Pancreas (tissue), 10 donors: ENCODE results near the gene STT3B. TPM values are rescaled to one million over a fixed set of nuclear protein-coding genes. Genes with fewer than 3 reads are reported as not detected.

ENCODE experiments used
- ATAC-seq, 4 donors: fragments of 200-7000 bp; cut with Tn5 transposase; one replicate each; pipeline versions ENCODE4 v1.8.0 to v1.9.1; 2020; ENCODE audit warnings: mild to moderate bottlenecking in 4 of 4, moderate library complexity in 4 of 4
- DNase-seq, 6 donors: peaks; one replicate each; pipeline ENCODE4 v3.0.0-alpha.2; 2020
- FAIRE-seq: peaks from 2 replicates; lab custom pipeline; 2012; peaks lifted over from hg19 to GRCh38; lab: Jason Lieb, UNC
- H3K27ac ChIP-seq, 4 donors: fragments of 200-600 bp; sonication (generic); 1 replicate in 3 of 4; 2 replicates in 1 of 4; pipeline versions ENCODE4 v1.5.0 to v1.8.0; 2020
- H3K27me3 ChIP-seq, 4 donors: fragments of 200-600 bp; one replicate each; pipeline ENCODE4 v1.8.0; 2021
- H3K36me3 ChIP-seq, 3 donors: fragments of 200-600 bp; sonication (generic) in 1 of 3; one replicate each; pipeline versions ENCODE4 v1.5.0 to v1.8.0; 2020 to 2021
- H3K4me1 ChIP-seq, 3 donors: fragments of 200-600 bp; one replicate each; pipeline ENCODE4 v1.8.0; 2021
- H3K4me3 ChIP-seq, 4 donors: fragments of 200-600 bp; sonication (generic) in 2 of 4; one replicate each; pipeline versions ENCODE4 v1.5.0 to v1.8.0; 2020 to 2021
- H3K9me3 ChIP-seq, 4 donors: fragments of 200-600 bp; one replicate each; pipeline ENCODE4 v1.8.0; 2021
- WGBS, 2 donors: extraction: QIAGEN DNeasy Blood & Tissue Kit; methylation state at CpG; one replicate each; pipeline ENCODE4 v1.1.7; 2013; 5-methylcytosine and 5-hydroxymethylcytosine counted together
- intact Hi-C, 3 donors: fragments of 100-400 bp; cut with DNase I; formaldehyde crosslinking; loops; one replicate each; pipeline versions ENCODE4 v1.11.1 to v1.14.2; 2022
- polyA plus RNA-seq, 2 donors: library from polyadenylated mRNA; stranded (reverse); fragments of 200-250 nt; gene quantifications; one replicate each; pipeline ENCODE4 v1.2.3, GENCODE V29; 2013
- total RNA-seq, 6 donors: library from RNA; stranded (reverse); fragmentation: NEBNext Ultra II Directional in 4 of 6; extraction: Animal tissue kit (Norgen Biotek cat#: 25700) in 4 of 6; gene quantifications; one replicate each; pipeline versions ENCODE4 v1.2.1 to v1.2.4, GENCODE V29; 2021 to 2023
- TF ChIP-seq, protein P1 (sequence below), 4 donors: fragments of 200-600 bp; sonication (generic) in 3 of 4; IDR thresholded peaks; one replicate each; pipeline versions ENCODE4 v1.5.0 to v1.8.0; 2021; ENCODE audit warnings: antibody characterized with exemption in 4 of 4
- donor health status: healthy with polysubstance abuse.
- donor health status: DM: no; HTN: no; CAD: no; lungs with moderate emphysema.
- donor health status: DM: no; HTN: no; CAD: no.
- donor health status: control.
- donor health status: control.
- donor health status: Bipolar disorder and iron deficiency.
- donor health status: DM: yes; HTN: yes; CAD: no.
- donor health status: DM: no; HTN: no; CAD: no.
- donor health status: DM: no; HTN: no; CAD: no.
- donor health status: DM: yes; HTN: yes; CAD: no.

Gene STT3B
- total and polyA plus RNA-seq, 8 donors = 23.7 to 61.9 (median 51.0) TPM

DNA sequence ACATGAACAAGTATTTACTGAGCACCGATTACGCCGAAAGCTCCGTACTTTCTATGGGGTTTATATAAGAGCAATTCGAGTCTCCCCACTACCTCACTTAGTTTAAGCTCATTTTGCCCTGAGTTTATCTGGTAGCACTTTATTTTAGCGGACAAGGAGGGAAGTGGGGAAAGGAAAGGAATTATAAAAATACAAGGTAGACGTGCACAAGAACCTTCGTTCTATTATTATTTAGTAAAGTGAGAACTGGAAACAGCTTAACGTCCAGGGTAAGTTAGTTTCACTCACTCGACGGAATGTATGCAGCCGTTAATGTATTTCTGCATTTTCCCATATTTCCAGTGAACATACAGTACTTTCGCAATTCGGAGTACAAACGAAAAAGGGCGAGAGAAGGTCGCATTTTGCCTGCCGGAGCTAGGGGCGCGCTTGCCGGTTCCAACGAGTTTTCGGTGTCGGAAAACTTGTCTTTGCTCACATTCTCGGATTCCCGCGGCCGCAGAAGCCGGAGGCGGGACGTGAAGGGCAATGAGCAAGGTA, 1.2 kb upstream of the STT3B start:
- no peaks in the 10 kb centered on the region for H3K27me3 ChIP-seq
- no peak for FAIRE-seq
- 0 to 1% methylated on average over 31 of the region's 31 CpGs for WGBS, 2 donors
- peak overlapping the region; percentile 30 to 91 (median 86) for H3K4me3 ChIP-seq
- peak overlapping the region; percentile 88 to 98 (median 96) for H3K27ac ChIP-seq
- ATAC-seq = no peak
- H3K9me3 ChIP-seq = no peaks in the 10 kb centered on the region
- H3K36me3 ChIP-seq = no peaks in the 10 kb centered on the region
- intact Hi-C loops = no loop called here
- no peak for DNase-seq
- peaks cover 7 to 31% (median 18%) of the 10 kb centered on the region in 3 donors for H3K4me1 ChIP-seq
- TF ChIP-seq, protein P1, sequence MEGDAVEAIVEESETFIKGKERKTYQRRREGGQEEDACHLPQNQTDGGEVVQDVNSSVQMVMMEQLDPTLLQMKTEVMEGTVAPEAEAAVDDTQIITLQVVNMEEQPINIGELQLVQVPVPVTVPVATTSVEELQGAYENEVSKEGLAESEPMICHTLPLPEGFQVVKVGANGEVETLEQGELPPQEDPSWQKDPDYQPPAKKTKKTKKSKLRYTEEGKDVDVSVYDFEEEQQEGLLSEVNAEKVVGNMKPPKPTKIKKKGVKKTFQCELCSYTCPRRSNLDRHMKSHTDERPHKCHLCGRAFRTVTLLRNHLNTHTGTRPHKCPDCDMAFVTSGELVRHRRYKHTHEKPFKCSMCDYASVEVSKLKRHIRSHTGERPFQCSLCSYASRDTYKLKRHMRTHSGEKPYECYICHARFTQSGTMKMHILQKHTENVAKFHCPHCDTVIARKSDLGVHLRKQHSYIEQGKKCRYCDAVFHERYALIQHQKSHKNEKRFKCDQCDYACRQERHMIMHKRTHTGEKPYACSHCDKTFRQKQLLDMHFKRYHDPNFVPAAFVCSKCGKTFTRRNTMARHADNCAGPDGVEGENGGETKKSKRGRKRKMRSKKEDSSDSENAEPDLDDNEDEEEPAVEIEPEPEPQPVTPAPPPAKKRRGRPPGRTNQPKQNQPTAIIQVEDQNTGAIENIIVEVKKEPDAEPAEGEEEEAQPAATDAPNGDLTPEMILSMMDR (IDR thresholded peaks at IDR 0.05) = no peak

DNA sequence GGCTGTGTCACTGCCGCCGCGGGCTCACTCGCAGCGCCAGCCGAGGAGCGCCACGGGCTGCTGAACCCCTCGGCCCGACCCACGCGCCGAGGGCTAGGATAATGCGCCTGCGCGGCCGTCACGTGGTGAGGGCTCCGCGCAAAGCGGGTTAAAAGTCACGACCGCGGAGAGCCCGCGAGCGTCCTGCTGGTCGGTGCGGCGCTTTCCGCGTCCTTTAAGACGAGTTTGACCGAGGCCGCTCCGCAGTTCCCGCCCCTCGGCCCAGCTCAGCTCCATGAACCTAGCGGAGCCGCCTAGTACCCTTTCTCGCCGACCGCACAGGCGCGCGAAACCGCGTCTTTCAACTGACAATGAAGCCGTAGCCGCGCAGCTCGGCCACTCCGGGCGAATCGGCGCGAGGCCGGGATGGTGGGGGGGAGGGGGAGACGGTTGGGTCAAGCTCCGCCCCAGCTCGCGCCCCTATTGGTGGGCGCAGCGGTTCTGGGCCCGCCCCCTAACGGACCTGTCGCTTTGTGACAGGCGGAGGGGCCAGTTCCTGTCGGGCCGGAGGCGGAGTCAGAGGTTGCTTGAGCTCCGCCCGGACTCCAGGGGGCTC, 636 bp upstream of the STT3B start:
- Histone ChIP-seq H3K27me3 (no peaks in the 10 kb centered on the region), H3K27ac (peak overlapping the region; percentile 88 to 98 (median 96)), H3K4me3 (peak overlapping the region; percentile 86 to 91 (median 88)), H3K36me3 (no peaks in the 10 kb centered on the region), H3K9me3 (no peaks in the 10 kb centered on the region), H3K4me1 (peaks cover 7 to 37% (median 24%) of the 10 kb centered on the region in 3 donors)
- DNase-seq (peak; percentile 98 to 100 (median 99)), FAIRE-seq (peak; percentile 88), ATAC-seq (peak; percentile 89 to 96 (median 90))
- intact Hi-C loops = no loop called here
- TF ChIP-seq, protein P1 (IDR thresholded peaks at IDR 0.05) = no peak
- WGBS, 2 donors = 0% methylated on average over 65 to 73 of the region's 73 CpGs

DNA sequence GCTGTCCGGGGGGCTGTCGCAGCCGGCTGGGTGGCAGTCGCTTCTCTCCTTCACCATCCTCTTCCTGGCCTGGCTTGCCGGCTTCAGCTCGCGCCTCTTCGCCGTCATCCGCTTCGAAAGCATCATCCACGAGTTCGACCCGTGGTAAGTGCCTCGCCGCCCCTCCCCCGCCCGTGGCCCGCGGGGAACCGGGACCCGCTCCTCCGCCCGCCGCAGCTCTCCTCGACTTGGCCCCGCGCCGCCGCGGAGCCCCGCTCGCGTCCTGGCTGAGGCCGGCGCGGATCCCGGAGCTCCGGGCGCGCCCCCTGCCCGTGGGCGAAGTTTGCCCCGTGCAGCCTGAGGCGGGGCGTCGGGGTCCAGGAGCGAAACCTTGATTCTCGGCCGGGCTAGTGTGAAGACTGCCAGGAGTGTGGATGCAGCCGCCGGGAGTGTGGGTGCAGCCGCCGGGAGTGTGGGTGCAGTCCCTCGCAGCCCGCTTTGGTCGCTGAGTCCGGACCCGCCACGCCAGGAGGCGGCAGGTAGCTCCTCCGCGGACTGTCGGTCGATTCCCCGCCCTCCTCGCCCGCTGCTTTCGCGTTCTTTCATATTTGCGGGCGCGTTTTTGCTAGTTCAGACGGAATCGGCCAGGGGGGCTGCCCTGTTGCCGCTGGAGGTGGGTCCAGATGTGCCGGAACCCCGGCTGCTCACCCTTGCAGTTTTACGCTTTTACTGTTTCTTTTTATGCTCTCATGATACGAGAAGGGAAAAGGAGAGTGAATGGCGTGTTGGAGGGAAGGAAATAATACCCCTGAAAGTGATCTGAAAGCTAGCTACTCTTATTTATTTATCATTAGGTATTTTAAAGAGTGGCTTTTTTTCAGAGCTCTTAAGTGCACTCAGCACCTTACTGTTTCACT, 692 bp downstream of the STT3B start:
- H3K36me3 ChIP-seq = no peaks in the 10 kb centered on the region
- WGBS, 2 donors = 0% methylated on average over 79 to 81 of the region's 81 CpGs
- H3K4me3 ChIP-seq = peak overlapping the region; percentile 86 to 91 (median 88)
- H3K27me3 ChIP-seq = no peaks in the 10 kb centered on the region
- peak in 1 of 4 donors; percentile 4 for ATAC-seq
- intact Hi-C loops = no loop called here
- TF ChIP-seq, protein P1 (IDR thresholded peaks at IDR 0.05) = no peak
- peak overlapping the region; percentile 88 to 98 (median 96) for H3K27ac ChIP-seq
- DNase-seq = peak; percentile 44 to 84 (median 72)
- no peak for FAIRE-seq
- H3K9me3 ChIP-seq = no peaks in the 10 kb centered on the region
- peaks cover 7 to 45% (median 24%) of the 10 kb centered on the region in 3 donors for H3K4me1 ChIP-seq

- no peaks in the 10 kb centered on the region for H3K9me3 ChIP-seq
- no peaks in the 10 kb centered on the region for H3K27me3 ChIP-seq
- no peak for ATAC-seq
- no peak for DNase-seq
- no peak overlapping the region for H3K27ac ChIP-seq
- WGBS, 2 donors = 1 to 2% methylated on average over 5 of the region's 5 CpGs
- peaks cover 7 to 45% (median 24%) of the 10 kb centered on the region in 3 donors for H3K4me1 ChIP-seq
- TF ChIP-seq, protein P1 (IDR thresholded peaks at IDR 0.05) = no peak
- H3K36me3 ChIP-seq = no peaks in the 10 kb centered on the region
- intact Hi-C loops = no loop called here
- no peak for FAIRE-seq
- peak overlapping the region; percentile 86 to 91 (median 88) for H3K4me3 ChIP-seq
Measured at GRCh38 chr3:31534065-31534425, 1.3 kb downstream of the STT3B start.
